Esophagus muscularis mucosa (tissue), 3 donors: ENCODE measurements around the gene DNAJC25.

Source experiments
- EP300 ChIP-seq: sonication (generic); formaldehyde crosslinking; IDR thresholded peaks from one replicate; pipeline ENCODE4 v1.6.1; 2017; ENCODE audit warnings: antibody characterized with exemption
- TF ChIP-seq, protein P1 (sequence below), 3 experiments: fragments of 200-600 bp in 2 of 3; fragments of 450-650 bp in 1 of 3; sonication (generic) in 2 of 3; IDR thresholded peaks; one replicate each; pipeline ENCODE4 v1.5.1; 2017 to 2019; ENCODE audit warnings: antibody characterized with exemption in 3 of 3, mild to moderate bottlenecking in 2 of 3, moderate library complexity in 1 of 3

DNA sequence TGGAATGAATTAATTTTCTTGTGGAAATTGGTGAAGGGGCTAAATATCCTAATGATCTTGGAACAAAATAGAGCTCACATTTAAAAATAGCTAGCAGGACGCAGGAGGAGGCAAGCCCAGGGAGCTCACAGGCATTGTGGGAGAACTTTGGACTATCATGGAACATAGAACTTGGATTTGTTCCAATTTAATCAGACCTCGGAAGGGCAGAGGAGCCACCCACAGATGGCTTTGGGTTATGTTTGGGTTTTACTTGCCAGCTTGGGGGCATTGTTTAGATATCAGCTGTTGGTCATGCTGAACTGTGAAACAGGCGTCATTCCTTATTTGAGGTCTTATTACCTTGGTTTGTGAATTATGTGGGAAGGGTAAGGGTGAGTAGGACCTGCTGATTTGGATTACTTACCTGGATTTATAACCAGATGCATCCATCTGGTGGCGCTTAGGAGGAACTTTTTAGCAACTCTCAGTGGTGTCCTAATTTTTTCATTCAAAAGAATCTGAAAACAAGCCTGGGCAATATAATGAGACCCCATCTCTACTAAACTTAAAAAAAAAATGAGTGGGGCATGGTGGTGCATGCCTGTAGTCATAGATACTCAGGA lies 17.6 kb upstream of the DNAJC25 start:
- TF ChIP-seq EP300 = no peak
- TF ChIP-seq, protein P1, sequence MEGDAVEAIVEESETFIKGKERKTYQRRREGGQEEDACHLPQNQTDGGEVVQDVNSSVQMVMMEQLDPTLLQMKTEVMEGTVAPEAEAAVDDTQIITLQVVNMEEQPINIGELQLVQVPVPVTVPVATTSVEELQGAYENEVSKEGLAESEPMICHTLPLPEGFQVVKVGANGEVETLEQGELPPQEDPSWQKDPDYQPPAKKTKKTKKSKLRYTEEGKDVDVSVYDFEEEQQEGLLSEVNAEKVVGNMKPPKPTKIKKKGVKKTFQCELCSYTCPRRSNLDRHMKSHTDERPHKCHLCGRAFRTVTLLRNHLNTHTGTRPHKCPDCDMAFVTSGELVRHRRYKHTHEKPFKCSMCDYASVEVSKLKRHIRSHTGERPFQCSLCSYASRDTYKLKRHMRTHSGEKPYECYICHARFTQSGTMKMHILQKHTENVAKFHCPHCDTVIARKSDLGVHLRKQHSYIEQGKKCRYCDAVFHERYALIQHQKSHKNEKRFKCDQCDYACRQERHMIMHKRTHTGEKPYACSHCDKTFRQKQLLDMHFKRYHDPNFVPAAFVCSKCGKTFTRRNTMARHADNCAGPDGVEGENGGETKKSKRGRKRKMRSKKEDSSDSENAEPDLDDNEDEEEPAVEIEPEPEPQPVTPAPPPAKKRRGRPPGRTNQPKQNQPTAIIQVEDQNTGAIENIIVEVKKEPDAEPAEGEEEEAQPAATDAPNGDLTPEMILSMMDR (IDR thresholded peaks at IDR 0.05) = no peak
